ENCODE results near the gene GNAQ.

Gene GNAQ

GRCh38 chr9:77672183-77672582 lies 359.4 kb downstream of the GNAQ start:
- TF ChIP-seq CTCF (IDR thresholded peaks at IDR 0.05; ENCODE audit: borderline replicate concordance, insufficient read depth, low read depth, low read length): no peak
- H3K4me3 ChIP-seq (ENCODE audit: low read depth, low read length): no peak overlapping the region

- no peak overlapping the region for H3K4me3 ChIP-seq (ENCODE audit: low read depth, low read length)
- TF ChIP-seq CTCF (IDR thresholded peaks at IDR 0.05; ENCODE audit: borderline replicate concordance, insufficient read depth, low read depth, low read length): no peak
Measured at GRCh38 chr9:77667151-77667550, 364.5 kb downstream of the GNAQ start.

Measured in GM12875 (cell line).